T-cell (primary cell): ENCODE measurements around the gene TEF. TPM values are rescaled to one million over a fixed set of nuclear protein-coding genes. Genes with fewer than 3 reads are reported as not detected.

ENCODE experiments used
- ATAC-seq, 4 experiments: fragments of 200-7000 bp in 3 of 4; fragments of 150-1000 bp in 1 of 4; cut with Tn5 transposase; replicated peaks in 1 of 4; 1 replicate in 3 of 4; 2 replicates in 1 of 4; pipeline ENCODE4 v1.10.0; 2021; ENCODE audit warnings: moderate library complexity in 3 of 4, mild to moderate bottlenecking in 2 of 4, moderate number of reproducible peaks in 1 of 4
- CTCF ChIA-PET, 2 donors: fragments of 300-600 bp; sonication (Branson Sonifier 250); formaldehyde crosslinking; loops; one replicate each; lab custom pipeline; 2022; ENCODE audit warnings: antibody characterized with exemption in 2 of 2; lab: Charles Lee
- POLR2A ChIA-PET, 2 donors: fragments of 300-600 bp; sonication (Branson Sonifier 250); formaldehyde crosslinking; loops; one replicate each; lab custom pipeline; 2022; ENCODE audit warnings: antibody characterized with exemption in 2 of 2; lab: Charles Lee
- DNase-seq, 35 experiments: peaks; one replicate each; pipeline versions ENCODE4 v3.0.0 to v3.0.0-alpha.2; 2013 to 2023
- H3K27ac ChIP-seq: one replicate; pipeline ENCODE4 v1.5.1; 2013; ENCODE audit warnings: low read length
- H3K27me3 ChIP-seq, 2 experiments: replicated peaks in 1 of 2; 1 replicate in 1 of 2; 2 replicates in 1 of 2; pipeline versions ENCODE4 v1.6.1 to v1.7.0; 2013; ENCODE audit warnings: low read length in 1 of 2, mixed read lengths in 1 of 2; ENCODE audit not compliant: control insufficient read depth in 2 of 2, insufficient read depth in 2 of 2; ENCODE audit errors: extremely low read depth in 1 of 2
- H3K36me3 ChIP-seq, 2 donors: 1 replicate in 1 of 2; 2 replicates in 1 of 2; pipeline versions ENCODE4 v1.6.1 to v1.7.0; 2013; ENCODE audit warnings: low read length in 1 of 2; ENCODE audit not compliant: control insufficient read depth in 2 of 2, insufficient read depth in 1 of 2; ENCODE audit errors: extremely low read depth in 1 of 2
- H3K4me1 ChIP-seq, 2 experiments: 1 replicate in 1 of 2; 2 replicates in 1 of 2; pipeline versions ENCODE4 v1.6.1 to v1.7.0; 2013; ENCODE audit warnings: low read length in 2 of 2, mixed read lengths in 1 of 2; ENCODE audit not compliant: insufficient read depth in 2 of 2, control insufficient read depth in 1 of 2; ENCODE audit errors: extremely low read depth in 1 of 2
- H3K4me3 ChIP-seq, 2 donors: 1 replicate in 1 of 2; 2 replicates in 1 of 2; pipeline versions ENCODE4 v1.5.1 to v1.7.0; 2013; ENCODE audit warnings: mild to moderate bottlenecking in 2 of 2, low read length in 1 of 2, moderate library complexity in 1 of 2; ENCODE audit not compliant: control insufficient read depth in 1 of 2; ENCODE audit errors: extremely low read depth in 1 of 2
- H3K9me3 ChIP-seq: 2 replicates; pipeline ENCODE4 v1.7.0; 2013
- H3K27ac Mint-ChIP-seq, 2 donors: one replicate each; pipeline ENCODE4 v1.8.0; 2020 to 2021; ENCODE audit warnings: mild to moderate bottlenecking in 2 of 2, mixed read lengths in 2 of 2
- H3K27me3 Mint-ChIP-seq, 2 donors: one replicate each; pipeline ENCODE4 v1.8.0; 2021 to 2022; ENCODE audit warnings: mixed read lengths in 2 of 2
- H3K36me3 Mint-ChIP-seq: one replicate; pipeline ENCODE4 v1.8.0; 2021; ENCODE audit warnings: mixed read lengths
- H3K4me1 Mint-ChIP-seq, 3 donors: one replicate each; pipeline ENCODE4 v1.8.0; 2020 to 2022; ENCODE audit warnings: mixed read lengths in 3 of 3, mild to moderate bottlenecking in 1 of 3
- H3K4me3 Mint-ChIP-seq, 3 donors: one replicate each; pipeline ENCODE4 v1.8.0; 2020 to 2022; ENCODE audit warnings: mild to moderate bottlenecking in 3 of 3, mixed read lengths in 3 of 3, moderate library complexity in 3 of 3
- H3K9me3 Mint-ChIP-seq, 3 donors: one replicate each; pipeline ENCODE4 v1.8.0; 2020 to 2022; ENCODE audit warnings: mixed read lengths in 3 of 3
- WGBS: methylation state at CpG from one replicate; pipeline ENCODE4 v1.1.5; 2013; ENCODE audit warnings: missing lambda C conversion rate; ENCODE audit not compliant: insufficient coverage; 5-methylcytosine and 5-hydroxymethylcytosine counted together
- total RNA-seq, 35 experiments: library from RNA in 6 of 35; stranded (reverse) in 6 of 35; fragments of 120-200 nt in 1 of 35; gene quantifications; one replicate each; pipeline versions ENCODE4 v1.2.1 to v1.2.4 and lab custom pipeline; 2013 to 2026

The TEF gene
- total RNA-seq, 5 donors from 2014 or later (not counting 1 experiment from before 2014, with no cell fraction given), result 4.1 to 10.8 (median 4.6) TPM

GRCh38 chr22:41445129-41446056 is 63.7 kb downstream of the TEF start:
- Histone ChIP-seq H3K27me3 (no peaks in the 10 kb centered on the region), H3K9me3 (no peaks in the 10 kb centered on the region), H3K27ac (peak overlapping the region; percentile 96), H3K36me3 (no peaks in the 10 kb centered on the region), H3K4me3 (peak overlapping the region; percentile 70 to 86), H3K4me1 (peaks cover 8 to 34% of the 10 kb centered on the region in 2 experiments)
- Mint-ChIP-seq H3K36me3 (no peaks in the 10 kb centered on the region), H3K4me1 (peaks cover 25 to 41% (median 29%) of the 10 kb centered on the region in 3 donors), H3K27me3 (no peaks in the 10 kb centered on the region), H3K4me3 (peak overlapping the region; percentile 89 to 99 (median 89)), H3K27ac (peak overlapping the region; percentile 93 to 96), H3K9me3 (no peaks in the 10 kb centered on the region)
- 0% methylated on average over 3 of the region's 22 CpGs for WGBS
- ChIA-PET POLR2A (interaction anchor here (0.6 to 2.6 kb wide), 5 partner anchors 23 to 553 kb away, joined by 3 to 25 read pairs (median 5); partner anchors contain the start of genes ACO2 (in 2 of the 2), PHF5A (in 2 of the 2) and WBP2NL (in 1 of the 2)), CTCF (interaction anchor here (0.5 to 1.2 kb wide), 3 partner anchors 39 to 601 kb away, joined by 3 to 4 read pairs (median 3); no protein-coding TSS in a partner anchor)
- ATAC-seq (no peak), DNase-seq (peak in 16 of 35 experiments; percentile 5 to 60 (median 20))

DNA sequence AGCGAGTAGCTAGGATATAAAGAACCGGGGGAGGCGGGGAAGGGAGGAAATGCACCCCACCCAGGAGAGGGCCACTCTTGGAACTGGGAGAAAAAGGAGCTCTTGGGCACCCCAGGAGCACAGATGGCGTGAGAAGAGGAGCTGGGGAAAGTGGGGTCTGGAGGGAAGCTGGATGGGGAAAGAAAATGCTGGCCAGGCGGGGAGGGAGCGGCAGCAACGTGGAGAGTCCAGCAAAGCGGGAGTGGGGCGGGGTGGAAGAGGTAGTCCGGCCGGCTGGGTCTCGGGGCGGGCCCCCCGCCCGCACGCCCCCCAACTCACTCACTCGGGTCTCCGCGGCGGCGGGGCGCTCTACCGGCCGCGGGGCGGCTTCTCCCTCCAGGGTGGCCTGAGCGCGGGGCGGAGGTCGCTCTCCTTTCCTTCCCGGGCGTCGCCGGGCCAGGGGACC is 64.3 kb downstream of the TEF start:
- no peaks in the 10 kb centered on the region for H3K27me3 ChIP-seq
- ChIA-PET POLR2A (interaction anchor here (0.6 to 2.6 kb wide), 6 partner anchors 10 to 109 kb away, joined by 3 to 25 read pairs (median 6); partner anchors contain the start of genes ACO2 (in 2 of the 2), PHF5A (in 2 of the 2), POLR3H (in 1 of the 2) and TEF (in 1 of the 2)), CTCF (interaction anchor here in 1 of 2 donors (1.2 kb wide), 1 partner anchor 42 kb away, joined by 3 read pairs; no protein-coding TSS in a partner anchor)
- no peaks in the 10 kb centered on the region for H3K9me3 ChIP-seq
- ATAC-seq, result no peak
- 2% methylated on average over 11 of the region's 34 CpGs for WGBS
- Mint-ChIP-seq H3K36me3 (no peaks in the 10 kb centered on the region), H3K27ac (peak overlapping the region; percentile 93 to 96), H3K4me1 (peaks cover 25 to 41% (median 29%) of the 10 kb centered on the region in 3 donors), H3K4me3 (peak overlapping the region; percentile 89 to 99 (median 89)), H3K27me3 (no peaks in the 10 kb centered on the region), H3K9me3 (no peaks in the 10 kb centered on the region)
- H3K36me3 ChIP-seq, result no peaks in the 10 kb centered on the region
- peak overlapping the region; percentile 96 for H3K27ac ChIP-seq
- H3K4me1 ChIP-seq, result peaks cover 8 to 34% of the 10 kb centered on the region in 2 experiments
- DNase-seq, result peak in 3 of 35 experiments; percentile 4 to 11 (median 7)
- peak overlapping the region; percentile 70 to 86 for H3K4me3 ChIP-seq

GRCh38 chr22:41446639-41447434 is 65.1 kb downstream of the TEF start, which contains the start of gene TOB2:
Gene TOB2 (minus strand): TSS chr22:41446801. CDS start chr22:41437345, 9,456 bp downstream.
- H3K4me1 Mint-ChIP-seq, result peaks cover 25 to 41% (median 29%) of the 10 kb centered on the region in 3 donors
- H3K4me3 ChIP-seq, result peak within 1 kb of the TSS; percentile 70 to 86
- H3K4me3 Mint-ChIP-seq, result peak within 1 kb of the TSS; percentile 89 to 99 (median 89)

DNA sequence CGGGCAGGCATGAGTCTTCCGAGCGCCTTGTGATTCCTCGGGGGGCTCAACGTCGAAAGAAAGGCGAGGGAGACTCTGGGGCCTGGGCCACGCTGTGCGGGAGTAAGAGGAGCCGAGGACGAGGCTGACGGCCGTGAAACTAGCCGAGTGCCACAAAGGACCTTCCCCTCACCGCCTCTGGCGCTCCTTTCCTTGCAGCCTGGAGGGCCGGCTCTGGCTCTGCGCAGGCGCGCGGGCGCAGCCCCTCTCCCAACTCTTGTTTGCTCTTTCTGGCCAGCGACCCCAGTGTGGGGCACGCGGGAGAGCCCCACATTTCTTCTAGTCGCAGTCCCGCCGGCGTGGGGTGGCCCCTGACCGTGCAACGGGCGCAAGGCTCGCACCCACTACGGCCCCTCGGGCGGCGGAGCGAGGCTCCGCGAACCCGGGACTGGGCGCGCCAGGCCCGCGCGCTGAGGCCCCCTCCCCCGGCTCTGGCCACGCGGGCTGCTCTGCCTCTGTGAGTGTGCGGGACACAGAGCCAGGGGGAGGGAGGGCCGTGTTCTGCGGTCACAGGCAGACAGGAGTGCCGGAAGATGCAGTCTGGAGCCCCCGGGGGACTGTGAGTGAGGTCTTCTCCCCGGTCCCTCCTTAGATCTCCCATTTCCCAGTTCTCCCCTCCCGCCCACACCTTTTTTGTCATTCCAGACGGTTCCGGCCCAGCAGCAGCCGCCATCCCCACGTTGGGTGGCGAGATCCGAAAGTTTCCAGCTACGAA is 65.9 kb downstream of the TEF start:
- H3K36me3 ChIP-seq, result no peaks in the 10 kb centered on the region
- Mint-ChIP-seq H3K4me3 (peak overlapping the region; percentile 89 to 99 (median 89)), H3K9me3 (no peaks in the 10 kb centered on the region), H3K4me1 (peaks cover 22 to 35% (median 24%) of the 10 kb centered on the region in 3 donors), H3K36me3 (no peaks in the 10 kb centered on the region), H3K27ac (peak overlapping the region; percentile 92 to 93), H3K27me3 (no peaks in the 10 kb centered on the region)
- ATAC-seq, result peak; percentile 4 to 17 (median 10)
- ChIA-PET POLR2A (interaction anchor here (1.1 to 2.6 kb wide), 5 partner anchors 21 to 66 kb away, joined by 5 to 25 read pairs (median 13); partner anchors contain the start of genes ACO2 (in 2 of the 2), PHF5A (in 2 of the 2) and TEF (in 1 of the 2)), CTCF (interaction anchor here in 1 of 2 donors (0.6 to 1.5 kb wide), 5 partner anchors 21 to 142 kb away, joined by 3 to 8 read pairs (median 5); partner anchors contain the start of genes ACO2, PHF5A, PMM1 and POLR3H)
- peaks cover 8 to 34% of the 10 kb centered on the region in 2 experiments for H3K4me1 ChIP-seq
- under 1% methylated on average over 61 of the region's 63 CpGs for WGBS
- DNase-seq, result peak in 30 of 35 experiments; percentile 3 to 69 (median 34)
- H3K9me3 ChIP-seq, result no peaks in the 10 kb centered on the region
- no peaks in the 10 kb centered on the region for H3K27me3 ChIP-seq
- peak overlapping the region; percentile 70 to 86 for H3K4me3 ChIP-seq
- H3K27ac ChIP-seq, result peak overlapping the region; percentile 96

More at GRCh38 chr22:41446639-41447434, 65.1 kb downstream of the TEF start, which contains the start of gene TOB2:
- ChIA-PET CTCF (no interaction called here), POLR2A (interaction anchor here (0.6 to 2.6 kb wide), 5 partner anchors 10 to 97 kb away, joined by 3 to 25 read pairs (median 6); partner anchors contain the start of genes ACO2 (in 2 of the 2), PHF5A (in 2 of the 2), POLR3H (in 1 of the 2) and TEF (in 1 of the 2))
- ATAC-seq (peak; percentile 57 to 70 (median 66)), DNase-seq (peak; percentile 85 to 96 (median 92))
- Histone ChIP-seq H3K4me1 (peaks cover 8 to 34% of the 10 kb centered on the region in 2 experiments), H3K27me3 (no peaks in the 10 kb centered on the region), H3K36me3 (no peaks in the 10 kb centered on the region), H3K27ac (peak within 1 kb of the TSS; percentile 96), H3K9me3 (no peaks in the 10 kb centered on the region)
- no peaks in the 10 kb centered on the region for H3K36me3 Mint-ChIP-seq
- no peaks in the 10 kb centered on the region for H3K27me3 Mint-ChIP-seq
- H3K9me3 Mint-ChIP-seq, result no peaks in the 10 kb centered on the region
- WGBS, result under 1% methylated on average over 76 of the region's 85 CpGs
- H3K27ac Mint-ChIP-seq, result peak within 1 kb of the TSS; percentile 93 to 96
